Smooth muscle cell (in vitro differentiated cells): Measurements from ENCODE around the gene ANKS4B. TPM values are rescaled to one million over a fixed set of nuclear protein-coding genes. Genes with fewer than 3 reads are reported as not detected.

Experiments used
- DNase-seq: peaks from one replicate; lab custom pipeline; 2025; ENCODE audit not compliant: unreplicated experiment; lab: John Stamatoyannopoulos, UW
- H2AFZ ChIP-seq: fragments of 200-600 bp; sonication (generic); 2 replicates; pipeline ENCODE4 v1.6.0; 2016; ENCODE audit warnings: antibody characterized with exemption, low read depth, mild to moderate bottlenecking
- H3F3A ChIP-seq: fragments of 200-600 bp; sonication (generic); 2 replicates; pipeline ENCODE4 v1.6.0; 2017; ENCODE audit warnings: antibody characterized with exemption, low read depth
- H3K27ac ChIP-seq: fragments of 200-600 bp; sonication (generic); 2 replicates; pipeline ENCODE4 v1.5.1; 2016; ENCODE audit warnings: low read depth, mild to moderate bottlenecking
- H3K27me3 ChIP-seq: fragments of 200-600 bp; sonication (generic); 2 replicates; pipeline ENCODE4 v1.6.1; 2016; ENCODE audit warnings: low read depth, mild to moderate bottlenecking
- H3K36me3 ChIP-seq: fragments of 200-600 bp; sonication (generic); 2 replicates; pipeline ENCODE4 v1.5.1; 2016; ENCODE audit warnings: low read depth
- H3K4me1 ChIP-seq: fragments of 200-600 bp; sonication (generic); 2 replicates; pipeline ENCODE4 v1.5.1; 2016; ENCODE audit warnings: low read depth
- H3K4me2 ChIP-seq: fragments of 200-600 bp; sonication (generic); 2 replicates; pipeline ENCODE4 v1.6.0; 2016; ENCODE audit warnings: mild to moderate bottlenecking
- H3K4me3 ChIP-seq: fragments of 200-600 bp; sonication (generic); 2 replicates; pipeline ENCODE4 v1.5.1; 2016; ENCODE audit warnings: mild to moderate bottlenecking
- H3K79me2 ChIP-seq: fragments of 200-600 bp; sonication (generic); 2 replicates; pipeline ENCODE4 v1.6.0; 2016; ENCODE audit warnings: low read depth, mild to moderate bottlenecking
- H3K9ac ChIP-seq: fragments of 200-600 bp; sonication (generic); 2 replicates; pipeline ENCODE4 v1.6.0; 2016; ENCODE audit warnings: low read depth
- H3K9me3 ChIP-seq: fragments of 200-600 bp; sonication (generic); replicated peaks from 2 replicates; pipeline ENCODE4 v1.5.1; 2016; ENCODE audit warnings: low read depth
- H4K20me1 ChIP-seq: fragments of 200-600 bp; sonication (generic); 2 replicates; pipeline ENCODE4 v1.6.0; 2016; ENCODE audit warnings: low read depth
- WGBS: methylation state at CpG from one replicate; pipeline ENCODE4 v1.1.7; 2016; ENCODE audit warnings: low lambda C conversion rate; 5-methylcytosine and 5-hydroxymethylcytosine counted together
- polyA plus RNA-seq: library from polyadenylated mRNA; unstranded; fragments of >200 nt; fragmentation: Nextera tagmentation; extraction: Ambion mirVana; gene quantifications from 2 replicates; pipeline ENCODE4 v1.2.1, GENCODE V29; 2016
- total RNA-seq: library from RNA; depleted of rRNA; stranded (reverse); fragments of >200 nt; gene quantifications from 2 replicates; pipeline ENCODE4 v1.2.3, GENCODE V29; 2014
- TF ChIP-seq, protein P1 (sequence below): fragments of 200-600 bp; sonication (generic); IDR thresholded peaks from 2 replicates; pipeline ENCODE4 v1.5.1; 2017; ENCODE audit warnings: borderline replicate concordance, mild to moderate bottlenecking, antibody characterized with exemption; ENCODE audit not compliant: insufficient read depth, poor library complexity, severe bottlenecking

The ANKS4B gene
- total and polyA plus RNA-seq, 2 experiments from 2014 or later = not detected

DNA sequence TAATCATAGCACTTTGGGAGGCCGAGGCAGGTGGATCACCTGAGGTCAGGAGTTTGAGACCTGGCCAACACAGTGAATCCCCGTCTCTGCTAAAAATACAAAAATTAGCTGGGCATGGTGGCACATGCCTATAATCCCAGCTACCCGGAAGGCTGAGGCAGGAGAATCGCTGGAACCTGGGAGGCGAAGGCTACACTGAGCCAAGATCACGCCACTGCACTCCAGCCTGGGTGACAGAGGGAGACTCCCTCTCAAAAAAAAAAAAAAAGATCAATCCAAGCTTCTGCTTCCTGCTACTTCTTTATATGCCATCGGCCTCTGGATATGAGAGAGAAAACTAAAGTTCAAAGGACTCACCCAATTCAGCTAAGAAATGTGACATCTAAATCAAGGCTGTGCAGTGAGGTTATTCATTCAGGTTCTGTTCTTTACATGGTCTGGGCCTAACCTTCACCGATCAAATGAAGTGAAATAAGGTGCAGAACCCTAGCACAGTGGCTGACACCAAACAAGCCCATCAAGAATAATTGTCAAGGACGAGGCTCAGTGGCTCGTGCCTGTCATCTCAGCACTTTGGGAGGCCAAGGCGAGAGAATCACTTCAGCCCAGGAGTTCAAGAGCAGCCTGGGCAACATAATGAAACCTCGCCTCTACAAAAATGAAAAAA is 47.7 kb upstream of the ANKS4B start:
- Histone ChIP-seq H2AFZ (no peak overlapping the region), H3F3A (no peaks in the 10 kb centered on the region), H3K27me3 (no peaks in the 10 kb centered on the region), H3K4me1 (no peaks in the 10 kb centered on the region), H3K4me3 (no peak overlapping the region), H3K79me2 (no peaks in the 10 kb centered on the region), H3K9ac (no peak overlapping the region), H3K36me3 (peaks cover 8% of the 10 kb centered on the region), H3K9me3 (no peaks in the 10 kb centered on the region), H3K27ac (no peak overlapping the region), H3K4me2 (no peak overlapping the region), H4K20me1 (no peaks in the 10 kb centered on the region)
- 93% methylated on average over 12 of the region's 12 CpGs for WGBS
- TF ChIP-seq, protein P1, sequence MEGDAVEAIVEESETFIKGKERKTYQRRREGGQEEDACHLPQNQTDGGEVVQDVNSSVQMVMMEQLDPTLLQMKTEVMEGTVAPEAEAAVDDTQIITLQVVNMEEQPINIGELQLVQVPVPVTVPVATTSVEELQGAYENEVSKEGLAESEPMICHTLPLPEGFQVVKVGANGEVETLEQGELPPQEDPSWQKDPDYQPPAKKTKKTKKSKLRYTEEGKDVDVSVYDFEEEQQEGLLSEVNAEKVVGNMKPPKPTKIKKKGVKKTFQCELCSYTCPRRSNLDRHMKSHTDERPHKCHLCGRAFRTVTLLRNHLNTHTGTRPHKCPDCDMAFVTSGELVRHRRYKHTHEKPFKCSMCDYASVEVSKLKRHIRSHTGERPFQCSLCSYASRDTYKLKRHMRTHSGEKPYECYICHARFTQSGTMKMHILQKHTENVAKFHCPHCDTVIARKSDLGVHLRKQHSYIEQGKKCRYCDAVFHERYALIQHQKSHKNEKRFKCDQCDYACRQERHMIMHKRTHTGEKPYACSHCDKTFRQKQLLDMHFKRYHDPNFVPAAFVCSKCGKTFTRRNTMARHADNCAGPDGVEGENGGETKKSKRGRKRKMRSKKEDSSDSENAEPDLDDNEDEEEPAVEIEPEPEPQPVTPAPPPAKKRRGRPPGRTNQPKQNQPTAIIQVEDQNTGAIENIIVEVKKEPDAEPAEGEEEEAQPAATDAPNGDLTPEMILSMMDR = no peak
- no peak for DNase-seq

DNA sequence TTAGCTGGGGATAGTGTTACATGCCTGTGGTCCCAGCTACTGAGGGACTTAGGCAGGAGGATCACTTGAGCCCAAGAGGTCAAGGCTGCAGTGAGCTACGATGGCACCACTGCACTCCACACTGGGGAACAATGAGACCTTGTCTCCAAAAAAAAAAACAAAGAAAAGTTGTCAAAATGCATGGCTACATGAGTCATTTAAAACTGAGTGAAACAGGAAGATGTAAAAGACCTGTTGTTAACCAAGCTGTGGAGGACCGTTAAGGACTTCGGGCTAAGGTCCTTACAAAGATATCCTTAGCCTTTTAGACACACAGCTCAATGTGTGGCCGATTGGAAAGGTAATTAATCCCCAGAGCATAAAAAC is 47.2 kb upstream of the ANKS4B start:
- 60% methylated on average over 4 of the region's 4 CpGs for WGBS
- no peaks in the 10 kb centered on the region for H3K79me2 ChIP-seq
- H3F3A ChIP-seq = no peaks in the 10 kb centered on the region
- H4K20me1 ChIP-seq = no peaks in the 10 kb centered on the region
- H3K9me3 ChIP-seq = no peaks in the 10 kb centered on the region
- no peak overlapping the region for H2AFZ ChIP-seq
- peaks cover 3% of the 10 kb centered on the region for H3K36me3 ChIP-seq
- no peak for DNase-seq
- H3K4me3 ChIP-seq = no peak overlapping the region
- H3K9ac ChIP-seq = no peak overlapping the region
- H3K4me2 ChIP-seq = no peak overlapping the region
- no peaks in the 10 kb centered on the region for H3K27me3 ChIP-seq
- TF ChIP-seq, protein P1 = no peak
- H3K27ac ChIP-seq = no peak overlapping the region
- no peaks in the 10 kb centered on the region for H3K4me1 ChIP-seq

DNA sequence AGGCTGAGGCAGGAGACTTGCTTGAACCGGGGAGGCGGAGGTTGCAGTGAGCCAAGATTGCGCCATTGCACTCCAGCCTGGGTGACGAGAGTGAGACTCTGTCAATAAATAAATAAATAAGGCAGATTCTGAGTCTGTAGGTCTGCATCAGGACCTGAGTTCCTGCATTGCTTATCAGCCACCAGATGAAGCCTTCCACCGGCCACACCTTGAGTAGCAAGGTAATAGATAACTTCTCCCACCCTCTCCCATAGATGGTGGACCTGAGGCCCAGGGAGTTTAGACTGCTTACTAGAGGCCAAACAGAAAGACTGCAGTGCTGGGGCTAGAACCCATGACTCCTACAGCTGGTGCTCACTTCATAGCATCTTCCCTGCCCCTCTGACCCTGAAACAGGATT is 44.2 kb upstream of the ANKS4B start:
- TF ChIP-seq, protein P1 = no peak

DNA sequence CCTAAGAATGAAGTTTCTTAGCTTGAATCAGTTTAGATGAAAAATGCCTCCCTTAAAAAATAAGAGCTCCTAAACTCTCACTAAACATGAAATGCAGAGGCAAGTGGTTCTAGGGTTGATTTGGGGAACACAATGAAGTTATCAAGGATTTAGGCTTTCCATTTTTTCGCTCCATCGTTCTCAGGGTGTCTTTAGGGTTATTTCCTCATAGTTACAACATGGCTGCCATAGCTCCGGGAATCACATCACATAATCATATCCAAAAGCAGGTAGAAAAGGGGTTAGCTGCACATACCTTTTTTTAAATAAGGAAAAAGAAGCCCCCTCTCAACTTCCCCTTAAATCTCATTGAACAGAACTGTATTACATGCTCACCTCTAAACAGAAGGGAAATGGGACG is 43.5 kb upstream of the ANKS4B start:
- no peak overlapping the region for H3K4me3 ChIP-seq
- WGBS = 95% methylated on average over 4 of the region's 4 CpGs
- no peaks in the 10 kb centered on the region for H3K36me3 ChIP-seq
- no peaks in the 10 kb centered on the region for H3K4me1 ChIP-seq
- no peaks in the 10 kb centered on the region for H3F3A ChIP-seq
- TF ChIP-seq, protein P1 = no peak
- H3K27me3 ChIP-seq = no peaks in the 10 kb centered on the region
- H2AFZ ChIP-seq = no peak overlapping the region
- no peak for DNase-seq
- no peak overlapping the region for H3K27ac ChIP-seq
- H3K4me2 ChIP-seq = no peak overlapping the region
- H3K9me3 ChIP-seq = no peaks in the 10 kb centered on the region
- H3K79me2 ChIP-seq = no peaks in the 10 kb centered on the region
- no peaks in the 10 kb centered on the region for H4K20me1 ChIP-seq
- no peak overlapping the region for H3K9ac ChIP-seq

More for the DNA sequence above, 44.2 kb upstream of the ANKS4B start:
- Histone ChIP-seq H3K36me3 (no peaks in the 10 kb centered on the region), H4K20me1 (no peaks in the 10 kb centered on the region), H3K4me3 (no peak overlapping the region), H3K9me3 (no peaks in the 10 kb centered on the region), H3K9ac (no peak overlapping the region), H3K4me1 (no peaks in the 10 kb centered on the region), H2AFZ (no peak overlapping the region), H3K27me3 (no peaks in the 10 kb centered on the region), H3K27ac (no peak overlapping the region), H3K79me2 (no peaks in the 10 kb centered on the region), H3F3A (no peaks in the 10 kb centered on the region), H3K4me2 (no peak overlapping the region)
- no peak for DNase-seq
- WGBS = 97% methylated on average over 5 of the region's 5 CpGs
